Nephron (organoid): ENCODE data around the gene SEMA3A.

ENCODE experiments used
- H3K27ac Mint-ChIP-seq, 3 experiments: 2 replicates each; pipeline ENCODE4 v1.8.0; 2020; ENCODE audit warnings: mixed read lengths in 3 of 3, mild to moderate bottlenecking in 2 of 3, moderate library complexity in 1 of 3
- H3K27me3 Mint-ChIP-seq: 2 replicates; pipeline ENCODE4 v1.8.0; 2021; ENCODE audit warnings: low read depth, mild to moderate bottlenecking, moderate library complexity, mixed read lengths
- H3K36me3 Mint-ChIP-seq: 2 replicates; pipeline ENCODE4 v1.8.0; 2020; ENCODE audit warnings: low read depth, mixed read lengths
- H3K4me1 Mint-ChIP-seq: 2 replicates; pipeline ENCODE4 v1.8.0; 2020; ENCODE audit warnings: mixed read lengths
- H3K4me3 Mint-ChIP-seq, 3 experiments: 2 replicates each; pipeline ENCODE4 v1.8.0; 2020; ENCODE audit warnings: mild to moderate bottlenecking in 3 of 3, mixed read lengths in 3 of 3, moderate library complexity in 2 of 3
- H3K9me3 Mint-ChIP-seq: 2 replicates; pipeline ENCODE4 v1.8.0; 2020; ENCODE audit warnings: mixed read lengths
- CTCF ChIP-seq, 3 experiments: fragments of 200-600 bp; sonication (generic); IDR thresholded peaks; one replicate each; pipeline ENCODE4 v1.5.0; 2021; ENCODE audit warnings: antibody characterized with exemption in 3 of 3; ENCODE audit not compliant: unreplicated experiment in 3 of 3

The SEMA3A gene

GRCh38 chr7:83946801-83947200 lies 247.8 kb downstream of the SEMA3A start:
- Mint-ChIP-seq H3K27me3 (no peaks in the 10 kb centered on the region), H3K27ac (no peak overlapping the region), H3K36me3 (no peaks in the 10 kb centered on the region), H3K4me1 (peaks cover 10% of the 10 kb centered on the region), H3K4me3 (no peak overlapping the region), H3K9me3 (no peaks in the 10 kb centered on the region)
- no peak for TF ChIP-seq CTCF (IDR thresholded peaks at IDR 0.05; ENCODE audit: unreplicated experiment in 3 of 3)

- H3K9me3 Mint-ChIP-seq: no peaks in the 10 kb centered on the region
- no peaks in the 10 kb centered on the region for H3K36me3 Mint-ChIP-seq
- no peak overlapping the region for H3K27ac Mint-ChIP-seq
- no peak for TF ChIP-seq CTCF (IDR thresholded peaks at IDR 0.05; ENCODE audit: unreplicated experiment in 3 of 3)
- no peaks in the 10 kb centered on the region for H3K27me3 Mint-ChIP-seq
- H3K4me1 Mint-ChIP-seq: no peaks in the 10 kb centered on the region
- no peak overlapping the region for H3K4me3 Mint-ChIP-seq
These were observed 253.3 kb downstream of the SEMA3A start for GRCh38 chr7:83941300-83941699.

GRCh38 chr7:83937930-83938329 lies 256.7 kb downstream of the SEMA3A start:
- Mint-ChIP-seq H3K4me3 (no peak overlapping the region), H3K27me3 (no peaks in the 10 kb centered on the region), H3K9me3 (no peaks in the 10 kb centered on the region), H3K4me1 (peaks cover 4% of the 10 kb centered on the region), H3K27ac (no peak overlapping the region), H3K36me3 (no peaks in the 10 kb centered on the region)
- no peak for TF ChIP-seq CTCF (IDR thresholded peaks at IDR 0.05; ENCODE audit: unreplicated experiment in 3 of 3)

GRCh38 chr7:83936056-83936708 lies 258.4 kb downstream of the SEMA3A start:
- peak; percentile 84 to 92 (median 85) for TF ChIP-seq CTCF (IDR thresholded peaks at IDR 0.05; ENCODE audit: unreplicated experiment in 3 of 3)
- H3K36me3 Mint-ChIP-seq: no peaks in the 10 kb centered on the region
- H3K4me3 Mint-ChIP-seq: no peak overlapping the region
- H3K27me3 Mint-ChIP-seq: no peaks in the 10 kb centered on the region
- H3K9me3 Mint-ChIP-seq: no peaks in the 10 kb centered on the region
- peaks cover 4% of the 10 kb centered on the region for H3K4me1 Mint-ChIP-seq
- peak overlapping the region; percentile 16 to 61 (median 20) for H3K27ac Mint-ChIP-seq

- TF ChIP-seq CTCF (IDR thresholded peaks at IDR 0.05; ENCODE audit: unreplicated experiment in 3 of 3): peak in 2 of 3 experiments; percentile 24 to 52
These were observed 260.4 kb downstream of the SEMA3A start for GRCh38 chr7:83934118-83934734.

GRCh38 chr7:83931968-83932367 lies 262.6 kb downstream of the SEMA3A start:
- Mint-ChIP-seq H3K27me3 (no peaks in the 10 kb centered on the region), H3K9me3 (no peaks in the 10 kb centered on the region)
- no peak for TF ChIP-seq CTCF (IDR thresholded peaks at IDR 0.05; ENCODE audit: unreplicated experiment in 3 of 3)

More at GRCh38 chr7:83934118-83934734, 260.4 kb downstream of the SEMA3A start:
- no peak overlapping the region for H3K4me3 Mint-ChIP-seq
- H3K27ac Mint-ChIP-seq: no peak overlapping the region
- H3K27me3 Mint-ChIP-seq: no peaks in the 10 kb centered on the region
- H3K9me3 Mint-ChIP-seq: no peaks in the 10 kb centered on the region
- H3K4me1 Mint-ChIP-seq: peaks cover 4% of the 10 kb centered on the region
- no peaks in the 10 kb centered on the region for H3K36me3 Mint-ChIP-seq

More at GRCh38 chr7:83931968-83932367, 262.6 kb downstream of the SEMA3A start:
- Mint-ChIP-seq H3K36me3 (no peaks in the 10 kb centered on the region), H3K4me3 (no peak overlapping the region), H3K27ac (no peak overlapping the region), H3K4me1 (peaks cover 4% of the 10 kb centered on the region)
